Measurements from ENCODE around the gene FHIT. TPM values are rescaled to one million over a fixed set of nuclear protein-coding genes. Genes with fewer than 3 reads are reported as not detected.

Gene FHIT
- total and polyA plus RNA-seq, 2 experiments from 2014 or later = 9.7 to 16.2 TPM

GRCh38 chr3:60190073-60190472, 1061.2 kb downstream of the FHIT start:
- no peak overlapping the region for H3K27ac ChIP-seq
- H3K9me2 ChIP-seq (replicated peaks; ENCODE audit: insufficient read depth) = no peaks in the 10 kb centered on the region
- H3K9me3 ChIP-seq (ENCODE audit: low read depth) = no peaks in the 10 kb centered on the region
- no peaks in the 10 kb centered on the region for H3K36me3 ChIP-seq (replicated peaks; ENCODE audit: insufficient read depth, low read depth)
- no peak overlapping the region for H2AFZ ChIP-seq
- no peaks in the 10 kb centered on the region for H3K27me3 ChIP-seq
- TF ChIP-seq CTCF (IDR thresholded peaks at IDR 0.05; ENCODE audit: poor library complexity) = no peak
- no peak overlapping the region for H3K4me3 ChIP-seq
- H3K4me2 ChIP-seq = no peak overlapping the region
- H4K20me1 ChIP-seq (ENCODE audit: insufficient read depth, poor library complexity, severe bottlenecking) = no peaks in the 10 kb centered on the region
- no peaks in the 10 kb centered on the region for H3K79me2 ChIP-seq
- WGBS (ENCODE audit: low lambda C conversion rate, missing lambda C conversion rate) = 83% methylated on average over 2 of the region's 2 CpGs
- H3K4me1 ChIP-seq (ENCODE audit: insufficient read depth) = no peaks in the 10 kb centered on the region
- no peak for DNase-seq (ENCODE audit: low spot score)

- Histone ChIP-seq H3K4me1 (ENCODE audit: insufficient read depth) (no peaks in the 10 kb centered on the region), H2AFZ (no peak overlapping the region), H3K9me2 (replicated peaks; ENCODE audit: insufficient read depth) (no peaks in the 10 kb centered on the region), H3K36me3 (replicated peaks; ENCODE audit: insufficient read depth, low read depth) (no peaks in the 10 kb centered on the region), H3K27me3 (no peaks in the 10 kb centered on the region), H3K79me2 (no peaks in the 10 kb centered on the region), H3K9me3 (ENCODE audit: low read depth) (no peaks in the 10 kb centered on the region), H3K4me2 (no peak overlapping the region), H3K4me3 (no peak overlapping the region), H4K20me1 (ENCODE audit: insufficient read depth, poor library complexity, severe bottlenecking) (no peaks in the 10 kb centered on the region), H3K27ac (no peak overlapping the region)
- no peak for DNase-seq (ENCODE audit: low spot score)
- WGBS (ENCODE audit: low lambda C conversion rate, missing lambda C conversion rate) = 90% methylated on average over 3 of the region's 3 CpGs
- TF ChIP-seq EZH2 (IDR thresholded peaks at IDR 0.05; ENCODE audit: borderline replicate concordance) (no peak), EZH2phosphoT487 (IDR thresholded peaks at IDR 0.05; ENCODE audit: low read depth, severe bottlenecking, unreplicated experiment) (no peak), CTCF (IDR thresholded peaks at IDR 0.05; ENCODE audit: poor library complexity) (no peak)
Observed at GRCh38 chr3:60189304-60189703, 1061.9 kb downstream of the FHIT start.

- H3K79me2 ChIP-seq = no peaks in the 10 kb centered on the region
- 74% methylated on average over 2 of the region's 2 CpGs for WGBS (ENCODE audit: low lambda C conversion rate, missing lambda C conversion rate)
- no peaks in the 10 kb centered on the region for H3K4me1 ChIP-seq (ENCODE audit: insufficient read depth)
- no peaks in the 10 kb centered on the region for H4K20me1 ChIP-seq (ENCODE audit: insufficient read depth, poor library complexity, severe bottlenecking)
- no peak for DNase-seq (ENCODE audit: low spot score)
- H3K9me2 ChIP-seq (replicated peaks; ENCODE audit: insufficient read depth) = no peaks in the 10 kb centered on the region
- H3K9me3 ChIP-seq (ENCODE audit: low read depth) = no peaks in the 10 kb centered on the region
- H3K4me3 ChIP-seq = no peak overlapping the region
- H3K27ac ChIP-seq = no peak overlapping the region
- H2AFZ ChIP-seq = no peak overlapping the region
- no peak overlapping the region for H3K4me2 ChIP-seq
- TF ChIP-seq CTCF (IDR thresholded peaks at IDR 0.05; ENCODE audit: poor library complexity) (no peak), EZH2phosphoT487 (IDR thresholded peaks at IDR 0.05; ENCODE audit: low read depth, severe bottlenecking, unreplicated experiment) (no peak), EZH2 (IDR thresholded peaks at IDR 0.05; ENCODE audit: borderline replicate concordance) (no peak)
- H3K36me3 ChIP-seq (replicated peaks; ENCODE audit: insufficient read depth, low read depth) = no peaks in the 10 kb centered on the region
- H3K27me3 ChIP-seq = no peaks in the 10 kb centered on the region
Observed at GRCh38 chr3:60188803-60189202, 1062.4 kb downstream of the FHIT start.

GRCh38 chr3:60187343-60187742, 1063.9 kb downstream of the FHIT start:
- H3K4me2 ChIP-seq = no peak overlapping the region
- H3K9me2 ChIP-seq (replicated peaks; ENCODE audit: insufficient read depth) = no peaks in the 10 kb centered on the region
- H3K4me3 ChIP-seq = no peak overlapping the region
- no peaks in the 10 kb centered on the region for H3K9me3 ChIP-seq (ENCODE audit: low read depth)
- no peak overlapping the region for H3K27ac ChIP-seq
- 92% methylated on average over 4 of the region's 4 CpGs for WGBS (ENCODE audit: low lambda C conversion rate, missing lambda C conversion rate)
- no peak overlapping the region for H2AFZ ChIP-seq
- no peaks in the 10 kb centered on the region for H4K20me1 ChIP-seq (ENCODE audit: insufficient read depth, poor library complexity, severe bottlenecking)
- no peaks in the 10 kb centered on the region for H3K79me2 ChIP-seq
- H3K4me1 ChIP-seq (ENCODE audit: insufficient read depth) = no peaks in the 10 kb centered on the region
- TF ChIP-seq CTCF (IDR thresholded peaks at IDR 0.05; ENCODE audit: poor library complexity) = no peak
- TF ChIP-seq EZH2 (IDR thresholded peaks at IDR 0.05; ENCODE audit: borderline replicate concordance) = no peak
- TF ChIP-seq EZH2phosphoT487 (IDR thresholded peaks at IDR 0.05; ENCODE audit: low read depth, severe bottlenecking, unreplicated experiment) = no peak
- no peaks in the 10 kb centered on the region for H3K36me3 ChIP-seq (replicated peaks; ENCODE audit: insufficient read depth, low read depth)
- H3K27me3 ChIP-seq = no peaks in the 10 kb centered on the region
- DNase-seq (ENCODE audit: low spot score) = no peak

Measured in hepatocyte (in vitro differentiated cells).